Mesenteric fat pad (tissue), 1 donor: ENCODE measurements around the gene FRMD4A. TPM values are rescaled to one million over a fixed set of nuclear protein-coding genes. Genes with fewer than 3 reads are reported as not detected.

Source experiments
- DNase-seq: peaks from one replicate; pipeline ENCODE4 v3.0.0-alpha.2; 2020; ENCODE audit warnings: low spot score
- total RNA-seq: library from RNA; stranded (reverse); fragmentation: NEBNext Ultra II Directional; extraction: Animal tissue kit (Norgen Biotek cat#: 25700); gene quantifications from one replicate; pipeline ENCODE4 v1.2.1, GENCODE V29; 2021
- donor health status: DM: yes; HTN: yes; CAD: no.

The FRMD4A gene
- total RNA-seq, 1 donor from 2014 or later, result 188 TPM

GRCh38 chr10:13658871-13659685, 671.6 kb downstream of the FRMD4A start:
- no peak for DNase-seq

- DNase-seq, result no peak
These were observed 672.5 kb downstream of the FRMD4A start for GRCh38 chr10:13658264-13658663.

- DNase-seq, result no peak
These were observed 673.5 kb downstream of the FRMD4A start for GRCh38 chr10:13657101-13657680.

GRCh38 chr10:13656337-13657100, 674.2 kb downstream of the FRMD4A start:
- DNase-seq, result no peak

- DNase-seq, result no peak
These were observed 675.9 kb downstream of the FRMD4A start for GRCh38 chr10:13654846-13655245.

- DNase-seq, result no peak
These were observed 676.5 kb downstream of the FRMD4A start for GRCh38 chr10:13654118-13654830.

- DNase-seq, result no peak
These were observed 677.9 kb downstream of the FRMD4A start for GRCh38 chr10:13652860-13653259.

- no peak for DNase-seq
These were observed 678.6 kb downstream of the FRMD4A start for GRCh38 chr10:13651969-13652720.

GRCh38 chr10:13650961-13651360, 679.8 kb downstream of the FRMD4A start:
- no peak for DNase-seq

- DNase-seq, result no peak
These were observed 680.7 kb downstream of the FRMD4A start for GRCh38 chr10:13649844-13650520.

- DNase-seq, result no peak
These were observed 682.3 kb downstream of the FRMD4A start for GRCh38 chr10:13648425-13648824.

GRCh38 chr10:13644866-13645265, 685.9 kb downstream of the FRMD4A start:
- no peak for DNase-seq

- DNase-seq, result no peak
These were observed 687.7 kb downstream of the FRMD4A start for GRCh38 chr10:13643016-13643415.

GRCh38 chr10:13642293-13642692, 688.4 kb downstream of the FRMD4A start:
- no peak for DNase-seq

GRCh38 chr10:13637894-13638293, 692.8 kb downstream of the FRMD4A start:
- no peak for DNase-seq

GRCh38 chr10:13637303-13637856, 693.3 kb downstream of the FRMD4A start:
- DNase-seq, result no peak

GRCh38 chr10:13636776-13637175, 693.9 kb downstream of the FRMD4A start:
- no peak for DNase-seq

GRCh38 chr10:13634207-13634606, 696.5 kb downstream of the FRMD4A start:
- no peak for DNase-seq

- DNase-seq, result no peak
These were observed 697.0 kb downstream of the FRMD4A start for GRCh38 chr10:13633689-13634088.
